HEK293 (cell line): ENCODE results near the gene GH1.
"Not testable (repeated sequence)": the region's sequence is repeated elsewhere in the genome, so short reads cannot be mapped to it uniquely, and the experiment has no call there.

Experiments
- CTCF ChIA-PET: fragments of 350-600 bp; formaldehyde crosslinking; extraction: SDS; loops from one replicate; lab custom pipeline; 2021; ENCODE audit warnings: antibody characterized with exemption; lab: Yijun Ruan, JAX
- POLR2A ChIA-PET: fragments of 300-600 bp; formaldehyde crosslinking; extraction: SDS; loops from one replicate; lab custom pipeline; 2020; ENCODE audit warnings: antibody characterized with exemption, inconsistent platforms; lab: Yijun Ruan, JAX
- H3K27ac ChIP-seq: fragments of 200-500 bp; sonication (Bioruptor generic); 2 replicates; pipeline ENCODE4 v1.5.1; 2014; ENCODE audit warnings: low read depth, low read length, control low read depth, inconsistent platforms; ENCODE audit errors: extremely low read depth
- H3K36me3 ChIP-seq, 2 experiments: fragments of 200-500 bp in 1 of 2; sonication (Bioruptor generic) in 1 of 2; 1 replicate in 1 of 2; 2 replicates in 1 of 2; pipeline ENCODE4 v1.5.1; 2014 to 2017; ENCODE audit warnings: inconsistent platforms in 2 of 2, low read length in 2 of 2; ENCODE audit not compliant: control insufficient read depth in 2 of 2, insufficient read depth in 1 of 2
- H3K4me1 ChIP-seq: fragments of 200-500 bp; sonication (Bioruptor generic); 2 replicates; pipeline ENCODE4 v1.5.1; 2014; ENCODE audit warnings: mild to moderate bottlenecking, low read length, inconsistent platforms; ENCODE audit not compliant: control insufficient read depth, insufficient read depth
- H3K4me3 ChIP-seq: 2 replicates; pipeline ENCODE4 v1.5.1; 2011; ENCODE audit warnings: low read depth, mild to moderate bottlenecking, control low read depth, low read length, moderate library complexity
- H3K9me3 ChIP-seq: fragments of 200-500 bp; sonication (Bioruptor generic); 2 replicates; pipeline ENCODE4 v1.5.1; 2014; ENCODE audit warnings: low read depth, low read length, inconsistent platforms; ENCODE audit not compliant: control insufficient read depth, insufficient read depth
- GFI1B ChIP-seq: fragments of 450-650 bp; formaldehyde crosslinking; IDR thresholded peaks from 2 replicates; pipeline ENCODE4 v1.5.1; 2016; ENCODE audit warnings: missing biosample characterization, missing genetic modification characterization
- IKZF3 ChIP-seq: fragments of 450-650 bp; IDR thresholded peaks from 2 replicates; pipeline ENCODE4 v1.5.0; 2018; ENCODE audit warnings: missing biosample characterization, mild to moderate bottlenecking, missing genetic modification characterization, moderate library complexity
- KLF16 ChIP-seq: fragments of 450-650 bp; formaldehyde crosslinking; IDR thresholded peaks from 2 replicates; pipeline ENCODE4 v1.5.1; 2017; ENCODE audit warnings: missing biosample characterization, missing genetic modification characterization
- OVOL3 ChIP-seq: fragments of 450-650 bp; formaldehyde crosslinking; IDR thresholded peaks from 2 replicates; pipeline ENCODE4 v1.5.1; 2016; ENCODE audit warnings: missing biosample characterization, missing genetic modification characterization
- SP3 ChIP-seq: fragments of 450-650 bp; formaldehyde crosslinking; IDR thresholded peaks from 2 replicates; pipeline ENCODE4 v1.5.1; 2016; ENCODE audit warnings: missing biosample characterization, missing genetic modification characterization
- YY2 ChIP-seq: fragments of 450-650 bp; formaldehyde crosslinking; IDR thresholded peaks from 2 replicates; pipeline ENCODE4 v1.5.1; 2016; ENCODE audit warnings: missing biosample characterization, missing genetic modification characterization
- ZEB2 ChIP-seq: fragments of 450-650 bp; formaldehyde crosslinking; IDR thresholded peaks from 2 replicates; pipeline ENCODE4 v1.5.1; 2016; ENCODE audit warnings: missing biosample characterization, missing genetic modification characterization
- ZFP41 ChIP-seq: fragments of 450-650 bp; formaldehyde crosslinking; IDR thresholded peaks from 2 replicates; pipeline ENCODE4 v1.5.1; 2016; ENCODE audit warnings: missing biosample characterization, missing genetic modification characterization, borderline replicate concordance
- ZIC2 ChIP-seq: fragments of 450-650 bp; formaldehyde crosslinking; IDR thresholded peaks from 2 replicates; pipeline ENCODE4 v1.5.1; 2016; ENCODE audit warnings: missing biosample characterization, missing genetic modification characterization
- ZNF140 ChIP-seq: fragments of 450-650 bp; formaldehyde crosslinking; IDR thresholded peaks from 2 replicates; pipeline ENCODE4 v1.5.1; 2016; ENCODE audit warnings: missing biosample characterization, missing genetic modification characterization
- ZNF174 ChIP-seq: fragments of 450-650 bp; formaldehyde crosslinking; IDR thresholded peaks from 2 replicates; pipeline ENCODE4 v1.5.0; 2017; ENCODE audit warnings: missing biosample characterization, mild to moderate bottlenecking, missing genetic modification characterization
- ZNF23 ChIP-seq: fragments of 450-650 bp; formaldehyde crosslinking; IDR thresholded peaks from 2 replicates; pipeline ENCODE4 v1.5.1; 2016; ENCODE audit warnings: missing biosample characterization, missing genetic modification characterization, borderline replicate concordance
- ZNF302 ChIP-seq: fragments of 450-650 bp; formaldehyde crosslinking; IDR thresholded peaks from 2 replicates; pipeline ENCODE4 v1.5.1; 2016; ENCODE audit warnings: missing biosample characterization, missing genetic modification characterization, low read depth
- ZNF311 ChIP-seq: fragments of 450-650 bp; formaldehyde crosslinking; IDR thresholded peaks from 2 replicates; pipeline ENCODE4 v1.5.1; 2017; ENCODE audit warnings: missing biosample characterization, missing genetic modification characterization, borderline replicate concordance
- ZNF426 ChIP-seq: fragments of 450-650 bp; formaldehyde crosslinking; IDR thresholded peaks from 2 replicates; pipeline ENCODE4 v1.5.1; 2017; ENCODE audit warnings: missing biosample characterization, missing genetic modification characterization, mild to moderate bottlenecking, inconsistent platforms, moderate library complexity
- ZNF433 ChIP-seq: fragments of 450-650 bp; formaldehyde crosslinking; IDR thresholded peaks from 2 replicates; pipeline ENCODE4 v1.5.1; 2016; ENCODE audit warnings: missing biosample characterization, missing genetic modification characterization, low read depth
- ZNF548 ChIP-seq: fragments of 450-650 bp; formaldehyde crosslinking; IDR thresholded peaks from 2 replicates; pipeline ENCODE4 v1.5.1; 2016; ENCODE audit warnings: missing biosample characterization, missing genetic modification characterization
- ZNF571 ChIP-seq: fragments of 450-650 bp; formaldehyde crosslinking; IDR thresholded peaks from 2 replicates; pipeline ENCODE4 v1.5.0; 2017; ENCODE audit warnings: missing biosample characterization, missing genetic modification characterization
- ZNF677 ChIP-seq: fragments of 450-650 bp; IDR thresholded peaks from 2 replicates; pipeline ENCODE4 v1.5.0; 2018; ENCODE audit warnings: missing biosample characterization, mild to moderate bottlenecking, missing genetic modification characterization, moderate library complexity
- ZNF76 ChIP-seq: fragments of 450-650 bp; formaldehyde crosslinking; IDR thresholded peaks from 2 replicates; pipeline ENCODE4; 2016; ENCODE audit warnings: low read depth, missing biosample characterization, missing genetic modification characterization, borderline replicate concordance
- TF ChIP-seq, protein P1 (sequence below): fragments of 450-650 bp; formaldehyde crosslinking; IDR thresholded peaks from 2 replicates; pipeline ENCODE4 v1.5.1; 2016; ENCODE audit warnings: missing biosample characterization, missing genetic modification characterization
- TF ChIP-seq, protein P2 (sequence below): fragments of 450-650 bp; formaldehyde crosslinking; IDR thresholded peaks from 2 replicates; pipeline ENCODE4 v1.5.1; 2016; ENCODE audit warnings: missing biosample characterization, missing genetic modification characterization
- TF ChIP-seq, protein P3 (sequence below): fragments of 450-650 bp; formaldehyde crosslinking; IDR thresholded peaks from 2 replicates; pipeline ENCODE4 v1.5.1; 2016; ENCODE audit warnings: missing biosample characterization, missing genetic modification characterization
- TF ChIP-seq, protein P4 (sequence below): fragments of 450-650 bp; formaldehyde crosslinking; IDR thresholded peaks from 2 replicates; pipeline ENCODE4 v1.5.1; 2017; ENCODE audit warnings: missing biosample characterization, missing genetic modification characterization
- TF ChIP-seq, protein P5 (sequence below): fragments of 450-650 bp; formaldehyde crosslinking; IDR thresholded peaks from 2 replicates; pipeline ENCODE4 v1.5.1; 2016; ENCODE audit warnings: missing biosample characterization, missing genetic modification characterization, borderline replicate concordance

GH1 gene

DNA sequence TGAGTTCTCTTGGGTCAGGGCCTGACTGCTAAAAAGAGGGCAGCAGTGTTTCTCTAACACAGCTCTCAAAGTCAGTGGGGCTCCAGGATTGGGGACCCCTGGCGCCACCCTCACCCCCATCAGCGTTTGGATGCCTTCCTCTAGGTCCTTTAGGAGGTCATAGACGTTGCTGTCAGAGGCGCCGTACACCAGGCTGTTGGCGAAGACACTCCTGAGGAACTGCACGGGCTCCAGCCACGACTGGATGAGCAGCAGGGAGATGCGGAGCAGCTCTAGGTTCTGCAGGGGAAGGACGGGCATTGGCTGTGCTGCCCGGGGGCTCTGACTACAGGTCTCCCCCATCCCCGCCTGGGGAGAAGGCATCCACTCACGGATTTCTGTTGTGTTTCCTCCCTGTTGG, 993 bp downstream of the GH1 start (continued):
- TF ChIP-seq, protein P1, sequence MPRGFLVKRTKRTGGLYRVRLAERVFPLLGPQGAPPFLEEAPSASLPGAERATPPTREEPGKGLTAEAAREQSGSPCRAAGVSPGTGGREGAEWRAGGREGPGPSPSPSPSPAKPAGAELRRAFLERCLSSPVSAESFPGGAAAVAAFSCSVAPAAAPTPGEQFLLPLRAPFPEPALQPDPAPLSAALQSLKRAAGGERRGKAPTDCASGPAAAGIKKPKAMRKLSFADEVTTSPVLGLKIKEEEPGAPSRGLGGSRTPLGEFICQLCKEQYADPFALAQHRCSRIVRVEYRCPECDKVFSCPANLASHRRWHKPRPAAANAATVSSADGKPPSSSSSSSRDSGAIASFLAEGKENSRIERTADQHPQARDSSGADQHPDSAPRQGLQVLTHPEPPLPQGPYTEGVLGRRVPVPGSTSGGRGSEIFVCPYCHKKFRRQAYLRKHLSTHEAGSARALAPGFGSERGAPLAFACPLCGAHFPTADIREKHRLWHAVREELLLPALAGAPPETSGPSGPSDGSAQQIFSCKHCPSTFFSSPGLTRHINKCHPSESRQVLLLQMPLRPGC, result no peak
- no peak for TF ChIP-seq YY2 (tag by site-specific recombination)
- TF ChIP-seq OVOL3 (tag by site-specific recombination), result no peak
- no peak for TF ChIP-seq ZNF426
- TF ChIP-seq, protein P2, sequence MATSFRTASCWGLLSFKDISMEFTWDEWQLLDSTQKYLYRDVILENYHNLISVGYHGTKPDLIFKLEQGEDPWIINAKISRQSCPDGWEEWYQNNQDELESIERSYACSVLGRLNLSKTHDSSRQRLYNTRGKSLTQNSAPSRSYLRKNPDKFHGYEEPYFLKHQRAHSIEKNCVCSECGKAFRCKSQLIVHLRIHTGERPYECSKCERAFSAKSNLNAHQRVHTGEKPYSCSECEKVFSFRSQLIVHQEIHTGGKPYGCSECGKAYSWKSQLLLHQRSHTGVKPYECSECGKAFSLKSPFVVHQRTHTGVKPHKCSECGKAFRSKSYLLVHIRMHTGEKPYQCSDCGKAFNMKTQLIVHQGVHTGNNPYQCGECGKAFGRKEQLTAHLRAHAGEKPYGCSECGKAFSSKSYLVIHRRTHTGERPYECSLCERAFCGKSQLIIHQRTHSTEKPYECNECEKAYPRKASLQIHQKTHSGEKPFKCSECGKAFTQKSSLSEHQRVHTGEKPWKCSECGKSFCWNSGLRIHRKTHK (tag by site-specific recombination), result no peak
- TF ChIP-seq ZNF140 (tag by site-specific recombination), result no peak
- TF ChIP-seq, protein P3, sequence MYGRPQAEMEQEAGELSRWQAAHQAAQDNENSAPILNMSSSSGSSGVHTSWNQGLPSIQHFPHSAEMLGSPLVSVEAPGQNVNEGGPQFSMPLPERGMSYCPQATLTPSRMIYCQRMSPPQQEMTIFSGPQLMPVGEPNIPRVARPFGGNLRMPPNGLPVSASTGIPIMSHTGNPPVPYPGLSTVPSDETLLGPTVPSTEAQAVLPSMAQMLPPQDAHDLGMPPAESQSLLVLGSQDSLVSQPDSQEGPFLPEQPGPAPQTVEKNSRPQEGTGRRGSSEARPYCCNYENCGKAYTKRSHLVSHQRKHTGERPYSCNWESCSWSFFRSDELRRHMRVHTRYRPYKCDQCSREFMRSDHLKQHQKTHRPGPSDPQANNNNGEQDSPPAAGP, result no peak
- no peak for TF ChIP-seq ZNF76 (tag by site-specific recombination)
- no peak for TF ChIP-seq ZNF548

DNA sequence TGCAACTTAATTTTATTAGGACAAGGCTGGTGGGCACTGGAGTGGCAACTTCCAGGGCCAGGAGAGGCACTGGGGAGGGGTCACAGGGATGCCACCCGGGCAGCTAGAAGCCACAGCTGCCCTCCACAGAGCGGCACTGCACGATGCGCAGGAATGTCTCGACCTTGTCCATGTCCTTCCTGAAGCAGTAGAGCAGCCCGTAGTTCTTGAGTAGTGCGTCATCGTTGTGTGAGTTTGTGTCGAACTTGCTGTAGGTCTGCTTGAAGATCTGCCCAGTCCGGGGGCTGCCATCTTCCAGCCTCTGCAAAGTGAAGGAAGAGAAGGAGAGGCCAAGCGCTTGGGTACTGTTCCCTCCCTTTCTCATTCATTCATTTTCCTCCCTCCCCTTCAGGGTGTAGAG, 1.4 kb downstream of the GH1 start:
- H3K27ac ChIP-seq, H3K4me1 ChIP-seq, POLR2A ChIA-PET, H3K36me3 ChIP-seq, H3K9me3 ChIP-seq, H3K4me3 ChIP-seq: not testable (repeated sequence)
- CTCF ChIA-PET, result interaction anchor here (1.0 to 4.5 kb wide), 6 partner anchors 15 to 365 kb away, joined by 3 to 43 read pairs (median 18); no protein-coding TSS in a partner anchor

DNA sequence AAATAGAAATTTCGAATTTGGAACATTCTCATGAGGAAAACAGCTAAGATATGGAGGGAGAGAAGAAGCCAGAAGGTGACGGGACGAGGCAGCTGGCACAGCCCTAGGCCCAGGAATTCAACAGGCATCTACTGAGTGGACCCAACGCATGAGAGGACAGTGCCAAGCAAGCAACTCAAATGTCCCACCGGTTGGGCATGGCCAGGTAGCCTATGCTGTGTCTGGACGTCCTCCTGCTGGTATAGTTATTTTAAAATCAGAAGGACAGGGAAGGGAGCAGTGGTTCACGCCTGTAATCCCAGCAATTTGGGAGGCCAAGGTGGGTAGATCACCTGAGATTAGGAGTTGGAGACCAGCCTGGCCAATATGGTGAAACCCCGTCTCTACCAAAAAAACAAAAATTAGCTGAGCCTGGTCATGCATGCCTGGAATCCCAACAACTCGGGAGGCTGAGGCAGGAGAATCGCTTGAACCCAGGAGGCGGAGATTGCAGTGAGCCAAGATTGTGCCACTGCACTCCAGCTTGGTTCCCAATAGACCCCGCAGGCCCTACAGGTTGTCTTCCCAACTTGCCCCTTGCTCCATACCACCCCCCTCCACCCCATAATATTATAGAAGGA, 2.0 kb downstream of the GH1 start:
- TF ChIP-seq, protein P4, sequence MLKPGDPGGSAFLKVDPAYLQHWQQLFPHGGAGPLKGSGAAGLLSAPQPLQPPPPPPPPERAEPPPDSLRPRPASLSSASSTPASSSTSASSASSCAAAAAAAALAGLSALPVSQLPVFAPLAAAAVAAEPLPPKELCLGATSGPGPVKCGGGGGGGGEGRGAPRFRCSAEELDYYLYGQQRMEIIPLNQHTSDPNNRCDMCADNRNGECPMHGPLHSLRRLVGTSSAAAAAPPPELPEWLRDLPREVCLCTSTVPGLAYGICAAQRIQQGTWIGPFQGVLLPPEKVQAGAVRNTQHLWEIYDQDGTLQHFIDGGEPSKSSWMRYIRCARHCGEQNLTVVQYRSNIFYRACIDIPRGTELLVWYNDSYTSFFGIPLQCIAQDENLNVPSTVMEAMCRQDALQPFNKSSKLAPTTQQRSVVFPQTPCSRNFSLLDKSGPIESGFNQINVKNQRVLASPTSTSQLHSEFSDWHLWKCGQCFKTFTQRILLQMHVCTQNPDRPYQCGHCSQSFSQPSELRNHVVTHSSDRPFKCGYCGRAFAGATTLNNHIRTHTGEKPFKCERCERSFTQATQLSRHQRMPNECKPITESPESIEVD, result no peak
- TF ChIP-seq ZNF23 (tag by site-specific recombination) (no peak), ZEB2 (tag by site-specific recombination) (no peak), ZNF311 (tag by site-specific recombination) (no peak), ZIC2 (tag by site-specific recombination) (no peak), ZNF571 (no peak), ZNF174 (tag by site-specific recombination) (no peak), GFI1B (tag by site-specific recombination) (no peak), ZNF302 (tag by site-specific recombination) (no peak), ZNF677 (tag by site-specific recombination) (no peak), ZFP41 (tag by site-specific recombination) (no peak), ZNF140 (tag by site-specific recombination) (no peak), SP3 (tag by site-specific recombination) (no peak), ZNF426 (no peak), KLF16 (no peak), IKZF3 (tag by site-specific recombination) (no peak), ZNF433 (no peak)
- TF ChIP-seq, protein P5, sequence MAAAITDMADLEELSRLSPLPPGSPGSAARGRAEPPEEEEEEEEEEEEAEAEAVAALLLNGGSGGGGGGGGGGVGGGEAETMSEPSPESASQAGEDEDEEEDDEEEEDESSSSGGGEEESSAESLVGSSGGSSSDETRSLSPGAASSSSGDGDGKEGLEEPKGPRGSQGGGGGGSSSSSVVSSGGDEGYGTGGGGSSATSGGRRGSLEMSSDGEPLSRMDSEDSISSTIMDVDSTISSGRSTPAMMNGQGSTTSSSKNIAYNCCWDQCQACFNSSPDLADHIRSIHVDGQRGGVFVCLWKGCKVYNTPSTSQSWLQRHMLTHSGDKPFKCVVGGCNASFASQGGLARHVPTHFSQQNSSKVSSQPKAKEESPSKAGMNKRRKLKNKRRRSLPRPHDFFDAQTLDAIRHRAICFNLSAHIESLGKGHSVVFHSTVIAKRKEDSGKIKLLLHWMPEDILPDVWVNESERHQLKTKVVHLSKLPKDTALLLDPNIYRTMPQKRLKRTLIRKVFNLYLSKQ (tag by site-specific recombination), result no peak
- Histone ChIP-seq H3K9me3 (no peaks in the 10 kb centered on the region), H3K36me3 (no peaks in the 10 kb centered on the region), H3K4me1 (no peaks in the 10 kb centered on the region), H3K27ac (no peak overlapping the region), H3K4me3 (no peak overlapping the region)
- CTCF ChIA-PET, result interaction anchor here (0.9 to 3.4 kb wide), 6 partner anchors 14 to 217 kb away, joined by 3 to 19 read pairs (median 4); no protein-coding TSS in a partner anchor
- POLR2A ChIA-PET, result no interaction called here

DNA sequence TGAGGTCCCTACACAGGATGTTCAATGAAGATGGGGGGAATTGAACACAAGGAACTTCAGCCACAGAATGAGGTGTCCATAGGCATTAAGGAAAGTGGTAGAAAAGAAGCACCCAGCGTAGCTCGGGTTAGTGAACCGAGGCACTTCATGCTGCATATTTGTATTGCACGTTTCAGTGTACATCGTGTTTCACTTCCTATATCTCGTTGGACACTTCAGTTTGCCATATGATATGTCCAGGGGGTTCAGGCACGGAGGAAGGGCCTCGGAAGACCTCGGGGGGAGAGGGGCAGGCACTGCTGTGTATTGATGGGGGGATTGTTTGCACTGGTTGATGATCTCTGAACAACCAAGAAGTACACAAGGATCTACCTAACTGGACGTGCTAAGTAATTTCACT, 2.9 kb downstream of the GH1 start:
- CTCF ChIA-PET, result interaction anchor here (0.6 to 1.5 kb wide), 4 partner anchors 35 to 218 kb away, joined by 3 to 4 read pairs (median 4); no protein-coding TSS in a partner anchor
- H3K9me3 ChIP-seq, H3K4me1 ChIP-seq, H3K27ac ChIP-seq, POLR2A ChIA-PET, H3K36me3 ChIP-seq, H3K4me3 ChIP-seq: not testable (repeated sequence)
